ENCODE data around the gene CGREF1. TPM values are rescaled to one million over a fixed set of nuclear protein-coding genes. Genes with fewer than 3 reads are reported as not detected.
"Not testable (repeated sequence)": the region's sequence is repeated elsewhere in the genome, so short reads cannot be mapped to it uniquely, and the experiment has no call there.

The CGREF1 gene
- total and polyA plus RNA-seq, 5 donors, result 4.0 to 9.6 (median 4.7) TPM

- H3K4me1 ChIP-seq (ENCODE audit: control insufficient read depth, insufficient read depth, low read length), result peaks cover 4% of the 10 kb centered on the region
- DNase-seq, result peak in 1 of 3 donors; percentile 63
- no peaks in the 10 kb centered on the region for H3K9me3 ChIP-seq (ENCODE audit: control insufficient read depth, low read length)
- no peaks in the 10 kb centered on the region for H3K27me3 ChIP-seq (ENCODE audit: control insufficient read depth, insufficient read depth)
- WGBS, result 49% methylated on average over 14 of the region's 14 CpGs
- no peak for ATAC-seq
- H3K4me3 ChIP-seq (ENCODE audit: low read length), result peak overlapping the region; percentile 57
- intact Hi-C loops (cut with DNase I), result loop anchor here in 3 of 4 donors (10.0 kb wide), 2 partner anchors 45 to 115 kb away; partner anchors contain the start of gene TMEM214 (in 2 of the 3)
- H3K27ac ChIP-seq (ENCODE audit: low read length), result peak overlapping the region; percentile 65
Observed at GRCh38 chr2:27079233-27080139, 39.4 kb downstream of the CGREF1 start.

- peak within 1 kb of the TSS; percentile 65 for H3K27ac ChIP-seq (ENCODE audit: low read length)
- WGBS, result 28% methylated on average over 41 of the region's 41 CpGs
- no peaks in the 10 kb centered on the region for H3K9me3 ChIP-seq (ENCODE audit: control insufficient read depth, low read length)
- peaks cover 4% of the 10 kb centered on the region for H3K4me1 ChIP-seq (ENCODE audit: control insufficient read depth, insufficient read depth, low read length)
- DNase-seq (peak; percentile 90 to 96 (median 95)), ATAC-seq (peak; percentile 69 to 81)
- intact Hi-C loops (cut with DNase I), result no loop called here
- no peaks in the 10 kb centered on the region for H3K27me3 ChIP-seq (ENCODE audit: control insufficient read depth, insufficient read depth)
- H3K4me3 ChIP-seq (ENCODE audit: low read length), result peak within 1 kb of the TSS; percentile 57
Observed at GRCh38 chr2:27078267-27079194, 40.4 kb downstream of the CGREF1 start, which contains the start of gene EMILIN1. TSS of gene EMILIN1 (plus strand) at chr2:27078615. CDS start at chr2:27079066, 451 bp downstream.

GRCh38 chr2:27077231-27077630 lies 41.7 kb downstream of the CGREF1 start:
- H3K4me3 ChIP-seq (ENCODE audit: low read length), result no peak overlapping the region
- H3K4me1 ChIP-seq (ENCODE audit: control insufficient read depth, insufficient read depth, low read length), result peaks cover 4% of the 10 kb centered on the region
- 69% methylated on average over 7 of the region's 7 CpGs for WGBS
- H3K9me3 ChIP-seq (ENCODE audit: control insufficient read depth, low read length), result no peaks in the 10 kb centered on the region
- no peak overlapping the region for H3K27ac ChIP-seq (ENCODE audit: low read length)
- no peaks in the 10 kb centered on the region for H3K27me3 ChIP-seq (ENCODE audit: control insufficient read depth, insufficient read depth)
- ATAC-seq, result no peak
- intact Hi-C loops (cut with DNase I), result no loop called here
- peak in 1 of 3 donors; percentile 39 for DNase-seq

- H3K4me1 ChIP-seq (ENCODE audit: control insufficient read depth, insufficient read depth, low read length), result peaks cover 4% of the 10 kb centered on the region
- no peaks in the 10 kb centered on the region for H3K9me3 ChIP-seq (ENCODE audit: control insufficient read depth, low read length)
- WGBS, result 83% methylated on average over 4 of the region's 4 CpGs
- DNase-seq (no peak), ATAC-seq (no peak)
- no peak overlapping the region for H3K4me3 ChIP-seq (ENCODE audit: low read length)
- no peaks in the 10 kb centered on the region for H3K27me3 ChIP-seq (ENCODE audit: control insufficient read depth, insufficient read depth)
- no peak overlapping the region for H3K27ac ChIP-seq (ENCODE audit: low read length)
- intact Hi-C loops (cut with DNase I), result no loop called here
Observed at GRCh38 chr2:27076323-27076722, 42.6 kb downstream of the CGREF1 start.

- H3K4me3 ChIP-seq (ENCODE audit: low read length); intact Hi-C loops (cut with DNase I); H3K9me3 ChIP-seq (ENCODE audit: control insufficient read depth, low read length); ATAC-seq; H3K27me3 ChIP-seq (ENCODE audit: control insufficient read depth, insufficient read depth); H3K27ac ChIP-seq (ENCODE audit: low read length); H3K4me1 ChIP-seq (ENCODE audit: control insufficient read depth, insufficient read depth, low read length): not testable (repeated sequence)
- WGBS, result 73% methylated on average over 6 of the region's 6 CpGs
- DNase-seq, result peak in 1 of 3 donors; percentile 49
Observed at GRCh38 chr2:27075566-27075871, 43.4 kb downstream of the CGREF1 start.

- H3K4me3 ChIP-seq (ENCODE audit: low read length), result no peak overlapping the region
- DNase-seq (peak; percentile 53 to 87 (median 84)), ATAC-seq (no peak)
- intact Hi-C loops (cut with DNase I), result no loop called here
- 36% methylated on average over 4 of the region's 4 CpGs for WGBS
- H3K4me1 ChIP-seq (ENCODE audit: control insufficient read depth, insufficient read depth, low read length), result no peaks in the 10 kb centered on the region
- H3K27me3 ChIP-seq (ENCODE audit: control insufficient read depth, insufficient read depth), result no peaks in the 10 kb centered on the region
- no peaks in the 10 kb centered on the region for H3K9me3 ChIP-seq (ENCODE audit: control insufficient read depth, low read length)
- no peak overlapping the region for H3K27ac ChIP-seq (ENCODE audit: low read length)
Observed at GRCh38 chr2:27074738-27075565, 44.0 kb downstream of the CGREF1 start.

- H3K9me3 ChIP-seq (ENCODE audit: control insufficient read depth, low read length), result no peaks in the 10 kb centered on the region
- 15% methylated on average over 2 of the region's 2 CpGs for WGBS
- no peak for ATAC-seq
- H3K27ac ChIP-seq (ENCODE audit: low read length), result peak overlapping the region; percentile 75
- H3K4me1 ChIP-seq (ENCODE audit: control insufficient read depth, insufficient read depth, low read length), result peaks cover 4% of the 10 kb centered on the region
- no peak overlapping the region for H3K4me3 ChIP-seq (ENCODE audit: low read length)
- peak in 1 of 3 donors; percentile 23 for DNase-seq
- intact Hi-C loops (cut with DNase I), result no loop called here
- H3K27me3 ChIP-seq (ENCODE audit: control insufficient read depth, insufficient read depth), result no peaks in the 10 kb centered on the region
Observed at GRCh38 chr2:27073782-27074181, 45.1 kb downstream of the CGREF1 start.

- Histone ChIP-seq H3K4me1 (ENCODE audit: control insufficient read depth, insufficient read depth, low read length) (peaks cover 6% of the 10 kb centered on the region), H3K27ac (ENCODE audit: low read length) (peak overlapping the region; percentile 76), H3K9me3 (ENCODE audit: control insufficient read depth, low read length) (no peaks in the 10 kb centered on the region), H3K4me3 (ENCODE audit: low read length) (no peak overlapping the region), H3K27me3 (ENCODE audit: control insufficient read depth, insufficient read depth) (no peaks in the 10 kb centered on the region)
- 48% methylated on average over 5 of the region's 5 CpGs for WGBS
- DNase-seq (no peak), ATAC-seq (no peak)
- intact Hi-C loops (cut with DNase I), result no loop called here
Observed at GRCh38 chr2:27072920-27073319, 46.0 kb downstream of the CGREF1 start.

- Histone ChIP-seq H3K9me3 (ENCODE audit: control insufficient read depth, low read length) (no peaks in the 10 kb centered on the region), H3K27ac (ENCODE audit: low read length) (peak overlapping the region; percentile 76), H3K4me3 (ENCODE audit: low read length) (peak overlapping the region; percentile 68), H3K4me1 (ENCODE audit: control insufficient read depth, insufficient read depth, low read length) (peaks cover 6% of the 10 kb centered on the region), H3K27me3 (ENCODE audit: control insufficient read depth, insufficient read depth) (no peaks in the 10 kb centered on the region)
- peak; percentile 73 to 94 (median 93) for DNase-seq
- ATAC-seq, result peak; percentile 39 to 53
- intact Hi-C loops (cut with DNase I), result no loop called here
- 2% methylated on average over 34 of the region's 34 CpGs for WGBS
Observed at GRCh38 chr2:27071990-27072830, 46.7 kb downstream of the CGREF1 start.
